Fibroblast of gingiva (primary cell): ENCODE results near the gene RPH3AL.

Experiments
- DNase-seq: peaks from one replicate; pipeline ENCODE4 v3.0.0-alpha.2; 2011; ENCODE audit warnings: low read depth

RPH3AL gene

GRCh38 chr17:353213-353837, 718 bp upstream of the RPH3AL start:
- no peak for DNase-seq

GRCh38 chr17:351875-352420, 659 bp downstream of the RPH3AL start:
- DNase-seq, result no peak

DNA sequence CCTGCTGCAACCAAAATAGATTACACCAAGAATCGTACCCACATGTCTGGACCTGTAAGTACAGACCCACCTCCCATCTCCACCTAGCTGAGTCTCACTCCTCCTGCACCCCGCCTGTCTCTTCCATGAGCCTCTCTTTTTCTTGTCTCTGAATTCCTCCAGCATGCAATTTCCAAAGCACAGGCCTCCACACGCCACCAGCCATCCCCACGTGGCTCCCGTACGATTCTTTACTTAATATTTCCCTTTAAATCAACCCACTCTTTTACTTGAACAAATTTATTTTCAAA, 1.2 kb downstream of the RPH3AL start:
- DNase-seq, result no peak

- DNase-seq, result peak; percentile 47
These were observed 1.7 kb downstream of the RPH3AL start for GRCh38 chr17:350706-351448.

DNA sequence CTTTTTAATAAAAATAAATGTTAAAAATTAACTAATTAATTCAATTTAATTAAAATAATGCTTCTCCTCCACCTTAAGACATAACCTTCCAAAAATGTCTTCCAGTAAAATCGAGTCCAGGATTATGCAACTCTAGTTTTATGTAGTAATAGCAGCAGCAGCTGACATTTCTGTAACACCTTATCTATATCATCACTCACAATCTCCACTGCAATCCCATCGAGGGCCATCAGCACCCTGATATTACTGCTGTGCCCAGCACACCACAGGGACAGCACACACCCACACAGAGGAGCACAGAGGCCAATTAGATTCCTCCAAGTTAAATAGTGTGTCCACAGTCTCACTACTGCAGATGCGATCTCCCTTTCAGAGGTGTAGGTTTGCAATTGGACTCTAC, 2.9 kb downstream of the RPH3AL start:
- no peak for DNase-seq

GRCh38 chr17:348692-349425, 3.7 kb downstream of the RPH3AL start:
- DNase-seq, result no peak

- no peak for DNase-seq
These were observed 4.6 kb downstream of the RPH3AL start for GRCh38 chr17:348012-348411.

DNA sequence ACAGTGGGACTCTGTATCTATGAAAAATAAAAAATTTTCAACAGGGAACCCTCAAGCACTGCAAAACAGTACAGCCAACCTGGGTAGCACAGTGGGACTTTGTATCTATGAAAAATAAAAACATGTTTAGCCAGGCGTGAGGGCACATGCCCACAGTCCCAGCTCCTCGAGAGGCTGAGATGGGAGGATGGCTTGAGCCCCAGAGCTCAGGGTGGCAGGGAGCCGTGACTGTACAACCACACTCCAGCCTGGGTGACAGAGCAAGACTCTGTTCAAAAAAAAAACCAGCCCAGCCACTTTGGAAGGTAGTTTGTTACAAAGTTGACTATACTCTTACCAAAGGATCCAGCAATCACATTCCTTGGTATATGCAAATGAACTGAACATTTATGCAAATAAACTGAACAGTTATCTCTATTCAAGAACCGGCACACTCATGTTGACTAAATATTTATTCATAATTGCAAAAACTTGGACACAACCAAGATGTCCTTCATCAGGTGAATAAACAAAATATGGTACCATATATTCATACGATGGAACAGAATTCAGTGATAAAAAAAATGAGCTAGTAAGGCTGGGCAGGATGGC, 5.2 kb downstream of the RPH3AL start:
- no peak for DNase-seq

DNA sequence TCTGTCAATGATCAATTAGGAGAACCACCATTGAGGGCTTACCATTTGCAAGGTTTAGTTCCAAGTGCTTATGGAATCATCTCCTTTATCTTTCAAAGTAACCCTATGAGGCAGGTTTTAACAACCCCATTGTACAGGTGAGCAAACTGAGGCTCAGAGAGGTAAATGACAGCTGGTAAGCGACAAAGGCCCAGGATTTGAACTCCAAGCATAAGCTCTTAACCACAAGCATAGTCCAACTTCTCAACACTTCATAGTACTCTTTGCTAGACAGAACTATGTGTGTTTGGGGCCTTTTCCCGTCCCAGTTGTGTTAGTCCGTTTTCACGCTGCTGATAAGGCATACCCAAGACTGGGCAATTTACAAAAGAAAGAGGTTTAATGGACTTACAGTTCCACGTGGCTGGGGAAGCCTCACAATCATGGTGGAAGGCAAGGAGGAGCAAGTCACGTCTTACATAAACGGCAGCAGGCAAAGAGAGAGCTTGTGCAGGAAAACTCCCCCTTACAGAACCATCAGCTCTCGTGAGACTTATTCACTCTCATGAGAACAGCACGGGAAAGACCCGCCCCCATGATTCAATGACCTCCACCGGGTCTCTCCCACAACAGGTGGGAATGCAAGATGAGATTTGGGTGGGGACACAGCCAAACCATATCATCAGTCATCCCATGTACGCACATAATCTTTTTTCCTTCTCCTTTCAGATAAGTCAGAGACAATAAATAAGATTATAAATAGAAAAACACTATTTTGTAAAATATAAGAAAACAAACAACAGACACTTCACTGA, 6.4 kb downstream of the RPH3AL start:
- no peak for DNase-seq

DNA sequence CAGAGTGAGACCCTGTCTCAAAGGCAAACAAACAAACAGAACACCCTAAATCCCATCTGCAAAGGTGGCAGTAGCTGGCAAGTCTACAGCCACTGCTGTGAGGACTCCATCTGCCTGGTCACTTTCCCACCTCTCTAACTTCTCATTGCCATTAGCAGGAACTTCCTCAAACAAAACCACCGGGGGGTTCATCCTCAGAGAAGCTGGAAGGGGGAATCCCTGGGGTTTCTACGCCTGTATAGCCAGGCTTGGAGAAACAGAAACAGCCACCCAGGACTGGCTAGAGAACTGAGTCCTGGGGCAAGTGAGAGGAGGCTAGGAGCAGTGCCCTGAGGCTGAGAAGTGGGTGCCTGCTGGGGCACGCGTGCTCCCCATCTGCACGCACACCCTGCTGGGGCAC, 7.3 kb downstream of the RPH3AL start:
- DNase-seq, result no peak

DNA sequence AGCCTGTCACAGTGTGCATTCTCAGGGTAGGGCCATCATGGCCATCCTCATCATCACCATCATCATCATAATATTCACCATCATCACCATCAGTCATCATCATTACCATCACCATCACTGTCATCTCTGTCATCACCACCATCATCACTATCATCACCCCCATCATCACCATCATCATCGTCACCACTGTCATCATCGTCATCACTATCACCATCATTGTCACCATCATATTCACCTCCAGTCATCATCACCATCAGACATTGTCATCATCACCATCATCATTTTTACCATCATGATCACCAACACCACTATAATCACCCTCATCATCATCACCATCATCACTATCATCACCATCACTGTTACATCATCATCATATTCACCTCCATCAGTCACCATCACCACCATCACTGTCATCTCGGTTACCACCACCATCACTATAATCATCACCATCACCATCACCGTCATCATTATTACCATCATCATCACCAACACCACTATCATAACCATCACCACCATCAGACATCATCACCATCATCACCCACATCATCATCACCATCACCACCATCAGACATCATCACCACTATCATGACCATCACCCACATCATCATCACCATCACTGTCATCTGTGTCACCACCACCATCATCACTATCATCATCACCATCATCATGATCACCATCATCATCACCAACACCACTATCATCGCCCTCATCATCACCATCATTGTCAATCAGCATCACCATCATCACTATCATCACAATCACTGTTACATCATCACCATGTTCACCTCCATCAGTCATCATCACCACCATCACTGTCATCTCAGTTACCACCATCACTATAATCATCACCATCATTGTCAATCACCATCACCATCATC, 8.5 kb downstream of the RPH3AL start:
- no peak for DNase-seq

GRCh38 chr17:343211-343610, 9.4 kb downstream of the RPH3AL start:
- no peak for DNase-seq

GRCh38 chr17:340074-340473, 12.5 kb downstream of the RPH3AL start:
- no peak for DNase-seq

GRCh38 chr17:339193-340061, 13.2 kb downstream of the RPH3AL start:
- DNase-seq, result no peak

DNA sequence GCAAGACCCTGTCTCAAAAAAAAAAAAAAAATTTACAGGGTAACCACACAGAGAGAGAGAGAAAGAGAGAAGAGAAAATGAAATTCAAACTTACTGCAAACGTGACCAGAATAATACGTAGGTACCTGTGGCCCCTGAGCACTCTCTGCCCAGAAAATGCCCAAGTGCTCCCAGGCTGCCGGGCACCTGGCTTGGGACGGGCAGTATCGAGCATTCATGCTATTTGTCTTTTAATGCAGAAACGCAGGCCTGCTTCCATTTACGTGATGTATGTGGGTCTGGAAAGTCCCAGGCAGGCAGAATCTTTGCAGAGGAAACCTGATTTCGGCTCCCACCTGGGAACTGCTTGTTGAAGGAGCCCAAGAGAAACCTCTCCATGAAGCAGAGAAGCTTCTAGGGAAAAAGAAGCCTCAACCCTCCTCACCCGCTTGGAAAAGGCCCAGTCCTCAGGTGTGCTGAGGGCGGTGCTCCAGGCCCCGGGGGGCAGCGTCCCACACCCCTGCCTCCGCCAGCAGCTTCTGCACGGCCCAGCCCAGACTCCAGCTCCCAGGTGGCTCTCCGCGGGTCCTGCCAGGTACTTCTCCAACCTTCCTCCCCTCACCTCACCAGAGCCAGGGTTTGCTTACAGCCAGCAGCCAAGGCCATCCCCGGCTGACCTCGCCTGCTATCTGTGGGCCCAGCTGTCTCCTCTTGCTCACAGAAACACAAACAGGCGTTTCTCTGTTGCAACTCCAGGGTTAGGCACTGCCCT, 14.0 kb downstream of the RPH3AL start:
- DNase-seq, result no peak

DNA sequence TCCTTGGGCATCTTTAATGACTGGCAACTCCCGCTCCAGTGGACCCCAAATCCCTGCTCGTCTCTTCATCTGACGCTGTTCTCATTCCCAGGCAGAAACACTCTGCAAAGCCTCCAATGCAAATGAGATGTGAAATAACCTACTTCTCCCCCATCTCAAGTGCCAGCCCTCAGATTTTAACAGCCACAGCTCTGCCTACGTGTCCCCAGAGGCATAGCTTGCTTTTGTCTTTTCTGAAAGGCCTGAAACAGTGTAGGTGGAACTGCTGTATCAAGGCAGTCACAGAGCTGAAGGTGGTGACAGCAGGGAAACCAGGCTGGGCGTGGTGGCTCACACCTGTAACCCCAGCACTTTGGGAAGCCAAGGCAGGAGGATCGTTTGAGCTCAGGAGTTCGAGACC, 14.7 kb downstream of the RPH3AL start:
- DNase-seq, result no peak

- no peak for DNase-seq
These were observed 15.2 kb downstream of the RPH3AL start for GRCh38 chr17:337453-337852.

DNA sequence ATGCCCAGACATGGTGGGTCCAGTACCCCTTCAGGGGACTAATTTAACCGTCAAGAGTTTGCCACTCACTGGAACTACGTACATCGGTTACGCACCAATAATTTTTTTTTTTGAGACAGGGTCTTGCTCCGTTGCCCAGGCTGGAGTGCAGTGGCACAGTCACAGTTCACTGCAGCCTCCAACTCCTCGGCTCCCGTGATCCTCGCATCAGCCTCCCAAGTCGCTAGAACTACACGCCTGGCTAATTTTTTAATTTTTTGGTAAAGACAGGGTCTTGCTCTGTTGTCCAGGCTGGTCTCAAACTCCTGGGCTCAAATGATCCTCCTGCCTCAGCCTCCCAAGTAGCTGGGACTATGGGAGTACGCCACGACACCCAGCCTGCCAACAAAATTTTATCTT, 15.6 kb downstream of the RPH3AL start:
- DNase-seq, result no peak
